ENCODE measurements around the gene TBCD.

- TF ChIP-seq POLR2AphosphoS5 (IDR thresholded peaks at IDR 0.05; ENCODE audit: borderline replicate concordance, low read depth, low read length) (no peak), EZH2 (IDR thresholded peaks at IDR 0.05) (no peak), FOXP2 (optimal IDR thresholded peaks at IDR 0.05; ENCODE audit: control extremely low read depth, extremely low read length, insufficient read depth) (no peak)
Observed at GRCh38 chr17:82862191-82862590, 110.3 kb downstream of the TBCD start.
